ENCODE results near the gene LRRC2.

DNA sequence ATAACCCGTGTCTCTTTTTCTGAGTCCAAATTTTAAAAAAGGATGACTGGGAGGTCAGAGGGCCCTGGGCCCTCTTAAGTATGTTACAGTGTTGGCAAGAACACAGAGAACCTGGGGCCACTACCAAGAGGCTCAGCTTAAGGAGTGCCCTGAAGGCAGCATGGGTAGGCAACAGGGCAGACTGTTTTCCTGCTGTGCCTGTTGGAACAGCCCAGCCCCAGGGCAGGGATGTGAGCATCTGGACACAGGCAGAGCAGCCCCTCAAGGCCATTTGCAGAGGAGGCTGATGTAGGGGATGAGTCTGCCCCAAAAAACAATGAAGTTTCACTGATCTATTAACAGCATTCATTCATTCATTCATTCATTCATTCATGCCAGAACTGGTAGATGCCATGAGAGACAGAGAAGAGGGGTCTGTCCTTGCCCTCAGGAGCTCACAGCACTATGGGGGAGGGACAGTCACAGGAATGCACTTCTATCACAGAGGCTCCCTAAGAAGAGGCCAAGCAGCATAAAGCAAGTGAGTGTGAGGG lies 99.2 kb downstream of the LRRC2 start:
- TF ChIP-seq POLR2A (IDR thresholded peaks at IDR 0.05; ENCODE audit: low read length) (no peak), GATA1 (IDR thresholded peaks at IDR 0.05; ENCODE audit: low read depth, low read length) (no peak)

All from erythroblast (primary cell).